HG02884 (cell line): Measurements from ENCODE around the gene TMTC3.
"Not testable (repeated sequence)": the region's sequence is repeated elsewhere in the genome, so short reads cannot be mapped to it uniquely, and the experiment has no call there.

Source experiments
- ATAC-seq: cut with Tn5 transposase; IDR thresholded peaks from one replicate; pipeline ENCODE4 v1.9.1; 2021; ENCODE audit warnings: mild to moderate bottlenecking, moderate library complexity; ENCODE audit not compliant: unreplicated experiment

TMTC3 gene

GRCh38 chr12:88163371-88163770 is 21.3 kb downstream of the TMTC3 start:
- ATAC-seq = no peak

- no peak for ATAC-seq
Observed at GRCh38 chr12:88166179-88166578, 24.1 kb downstream of the TMTC3 start.

DNA sequence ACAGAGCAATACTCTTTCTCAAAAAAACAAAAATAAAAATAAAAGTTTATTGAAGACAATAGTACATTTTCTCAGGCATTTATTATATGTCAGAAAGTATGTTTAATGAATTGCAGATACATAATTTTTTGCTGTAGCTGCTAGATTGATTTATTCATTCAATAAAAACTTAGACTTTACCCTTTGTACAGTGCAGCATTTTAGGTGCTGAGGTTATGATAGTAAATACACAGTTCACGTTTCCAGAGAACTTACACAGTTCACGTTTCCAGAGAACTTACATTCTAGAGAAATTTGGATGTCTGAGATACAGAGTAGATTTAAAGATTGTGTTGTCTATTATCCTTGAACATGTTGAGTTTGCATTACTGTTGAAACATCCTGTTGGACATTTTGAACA is 25.3 kb downstream of the TMTC3 start:
- no peak for ATAC-seq

DNA sequence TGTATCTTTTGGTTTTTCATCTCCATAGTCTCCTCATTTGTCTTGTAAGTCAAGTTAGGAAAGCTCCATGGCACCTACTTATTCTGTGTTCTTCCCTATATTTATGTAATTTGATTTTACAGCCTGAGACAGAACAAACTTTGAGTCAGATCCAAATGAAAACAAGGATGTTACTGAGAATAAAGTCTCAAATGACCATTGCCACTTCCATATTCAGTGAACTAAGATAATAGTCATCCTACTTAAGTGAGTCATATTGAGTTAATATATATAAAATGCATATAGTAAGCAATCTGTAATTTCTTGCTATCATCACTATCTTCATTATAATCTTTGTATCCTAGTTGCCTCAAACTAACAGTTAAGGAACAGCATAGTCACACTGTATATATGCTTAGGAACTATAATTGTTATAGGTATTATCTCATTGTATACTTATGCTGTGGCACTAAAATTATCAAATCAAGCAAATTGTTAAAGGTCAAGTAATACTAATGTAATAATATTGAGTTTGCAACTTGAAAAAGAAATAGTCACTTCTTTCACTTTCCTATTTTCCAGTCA is 30.8 kb downstream of the TMTC3 start:
- no peak for ATAC-seq

DNA sequence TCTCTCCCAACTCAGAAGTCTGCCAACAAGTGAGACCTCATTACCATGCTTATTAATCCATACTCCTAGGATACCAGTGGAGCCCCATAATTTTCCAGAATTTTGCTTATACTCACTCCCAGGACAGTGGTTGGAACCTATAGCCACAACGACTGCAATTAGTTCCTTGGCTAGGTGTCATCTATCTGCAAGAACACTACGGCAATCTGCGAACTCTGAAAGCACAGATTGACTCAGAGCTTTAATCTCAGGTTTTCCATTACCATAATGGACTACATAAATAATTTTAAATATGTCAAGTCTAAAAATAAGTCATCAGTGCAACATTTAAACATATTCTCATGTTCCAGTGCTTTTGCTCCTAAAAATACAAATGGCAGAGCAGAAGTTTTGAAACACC is 33.4 kb downstream of the TMTC3 start:
- ATAC-seq = no peak

GRCh38 chr12:88179436-88180014 is 37.4 kb downstream of the TMTC3 start:
- no peak for ATAC-seq

DNA sequence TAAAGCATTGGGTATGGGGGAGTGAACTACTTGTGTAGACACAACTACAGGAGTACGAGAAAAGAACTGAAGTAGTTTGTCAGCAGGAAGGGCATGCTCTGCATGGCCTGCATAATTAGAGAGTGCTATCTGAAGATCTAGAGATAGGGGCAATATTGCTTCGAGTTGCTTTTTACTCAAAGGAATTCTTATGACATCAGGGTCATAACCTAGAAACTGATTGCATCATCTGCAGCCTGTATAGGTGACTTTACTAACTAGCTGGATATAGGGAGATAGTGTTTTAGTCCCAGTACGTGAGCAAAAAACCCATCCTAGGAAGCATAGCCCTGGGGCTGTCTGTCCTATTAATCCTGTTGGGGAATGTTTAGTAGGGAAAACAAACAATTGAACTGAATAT is 39.8 kb downstream of the TMTC3 start:
- ATAC-seq = no peak

DNA sequence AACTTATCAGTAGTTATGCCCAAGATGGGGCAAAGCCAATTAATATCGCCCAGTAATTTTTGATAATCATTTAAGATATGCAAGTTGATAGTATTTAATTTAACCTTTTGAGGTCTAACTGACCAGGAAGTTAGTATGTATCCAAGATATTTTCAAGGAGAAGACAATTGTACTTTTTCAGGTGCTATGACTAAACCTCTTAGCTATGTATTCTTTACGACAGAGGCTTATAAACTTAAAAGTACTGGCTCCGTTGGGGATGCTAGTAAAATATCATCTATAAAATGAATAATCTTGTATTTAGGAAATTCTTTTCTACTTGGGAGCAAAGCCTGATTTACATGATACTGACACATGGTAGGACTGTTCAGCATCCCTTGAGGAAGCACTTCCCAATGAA is 40.3 kb downstream of the TMTC3 start:
- no peak for ATAC-seq

- ATAC-seq = no peak
Observed at GRCh38 chr12:88184196-88184595, 42.1 kb downstream of the TMTC3 start.

DNA sequence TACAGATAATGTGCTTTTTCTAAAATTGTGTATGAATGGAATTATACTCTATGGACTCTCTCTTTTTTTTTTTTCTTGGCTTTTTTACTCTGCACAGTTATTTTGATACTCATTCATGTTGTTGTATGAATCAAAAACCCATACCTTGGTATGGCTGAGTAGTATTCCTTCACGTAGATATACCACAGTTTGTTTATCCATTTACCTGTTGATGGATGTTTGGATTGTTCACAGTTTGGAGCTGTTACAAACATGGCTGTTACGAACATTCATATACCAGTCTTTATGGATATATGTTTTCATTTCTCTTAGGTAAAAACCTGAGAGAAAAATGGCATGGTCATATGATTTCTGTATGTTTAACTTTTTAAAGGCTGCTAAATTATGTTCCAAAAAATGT is 43.2 kb downstream of the TMTC3 start:
- ATAC-seq = no peak

GRCh38 chr12:88185988-88186387 is 43.9 kb downstream of the TMTC3 start:
- peak; percentile 89 for ATAC-seq

DNA sequence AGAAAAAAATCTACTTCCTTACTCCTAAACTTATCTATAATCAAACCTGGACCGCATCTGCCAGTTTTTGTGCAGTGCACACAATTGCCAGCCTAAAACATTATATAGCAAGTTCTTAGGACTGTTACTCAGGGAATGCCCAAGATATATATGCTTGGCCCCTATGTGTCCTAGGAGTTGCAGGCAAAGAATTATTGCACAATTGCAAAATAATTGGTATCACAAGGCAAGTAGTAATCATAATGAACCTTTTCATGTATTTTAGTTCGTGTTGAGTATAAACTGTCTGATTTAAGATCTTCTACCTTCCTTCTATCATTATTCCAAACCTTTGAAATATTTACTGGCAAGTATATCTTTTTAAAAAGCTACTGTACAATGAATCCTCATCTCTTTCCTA is 45.5 kb downstream of the TMTC3 start:
- no peak for ATAC-seq

GRCh38 chr12:88188180-88188579 is 46.1 kb downstream of the TMTC3 start:
- ATAC-seq = no peak

GRCh38 chr12:88192426-88192825 is 50.3 kb downstream of the TMTC3 start:
- ATAC-seq = no peak

GRCh38 chr12:88194868-88195267 is 52.8 kb downstream of the TMTC3 start:
- ATAC-seq = no peak

DNA sequence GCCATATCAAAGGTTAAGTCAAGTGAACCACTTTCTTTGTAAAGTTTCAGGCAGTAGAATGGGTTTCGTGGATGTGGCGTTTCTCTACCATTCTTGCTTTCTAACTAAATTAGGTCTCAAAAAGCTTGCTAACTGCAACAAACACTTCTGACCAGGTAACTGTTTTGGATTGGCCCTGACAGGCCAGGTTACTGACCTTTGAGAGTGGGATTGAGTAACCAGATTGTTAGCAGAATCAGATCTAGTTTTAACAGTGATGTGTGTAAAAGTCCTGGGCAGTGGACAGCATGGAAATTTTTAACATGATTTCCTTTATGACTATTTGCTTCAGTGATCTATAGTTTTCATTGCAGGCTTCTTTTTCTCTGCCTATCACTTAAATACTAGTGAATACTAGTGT is 57.9 kb downstream of the TMTC3 start:
- no peak for ATAC-seq

DNA sequence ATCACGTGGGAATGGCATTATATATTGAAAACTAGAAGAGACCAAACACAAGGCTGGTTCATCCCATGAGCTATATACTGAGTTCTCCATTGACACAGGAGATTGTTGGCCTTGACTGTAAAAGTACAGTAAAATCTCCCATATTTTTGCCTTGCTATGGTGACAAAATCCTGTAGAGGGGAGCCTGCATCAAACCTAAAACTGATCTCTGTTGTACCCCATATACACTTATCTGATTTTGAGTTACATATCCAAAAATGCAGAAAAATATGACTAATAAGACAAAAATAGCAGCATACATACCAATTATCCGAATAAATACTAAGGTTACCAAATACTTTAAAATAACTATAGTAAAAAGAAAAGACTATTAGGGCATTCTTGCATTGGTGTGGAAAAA is 60.4 kb downstream of the TMTC3 start:
- no peak for ATAC-seq

DNA sequence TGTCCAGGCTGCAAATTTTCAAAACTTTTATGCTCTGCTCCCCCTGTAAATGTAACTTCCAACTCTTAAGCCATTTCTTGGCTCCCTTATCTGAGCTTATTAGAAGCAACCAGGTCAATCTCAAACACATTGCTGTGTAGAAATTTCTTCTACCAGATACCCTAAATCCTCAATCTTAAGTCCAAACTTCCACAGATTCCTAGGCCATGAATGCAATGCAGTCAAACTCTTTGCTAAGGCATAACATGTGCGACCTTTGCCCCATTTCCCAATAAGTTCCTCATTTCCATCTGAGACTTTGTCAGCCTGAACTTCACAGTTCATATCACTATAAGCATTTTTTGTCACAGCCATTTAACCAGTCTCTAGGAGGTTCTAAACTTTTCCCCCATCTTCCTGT is 64.5 kb downstream of the TMTC3 start:
- ATAC-seq = no peak

DNA sequence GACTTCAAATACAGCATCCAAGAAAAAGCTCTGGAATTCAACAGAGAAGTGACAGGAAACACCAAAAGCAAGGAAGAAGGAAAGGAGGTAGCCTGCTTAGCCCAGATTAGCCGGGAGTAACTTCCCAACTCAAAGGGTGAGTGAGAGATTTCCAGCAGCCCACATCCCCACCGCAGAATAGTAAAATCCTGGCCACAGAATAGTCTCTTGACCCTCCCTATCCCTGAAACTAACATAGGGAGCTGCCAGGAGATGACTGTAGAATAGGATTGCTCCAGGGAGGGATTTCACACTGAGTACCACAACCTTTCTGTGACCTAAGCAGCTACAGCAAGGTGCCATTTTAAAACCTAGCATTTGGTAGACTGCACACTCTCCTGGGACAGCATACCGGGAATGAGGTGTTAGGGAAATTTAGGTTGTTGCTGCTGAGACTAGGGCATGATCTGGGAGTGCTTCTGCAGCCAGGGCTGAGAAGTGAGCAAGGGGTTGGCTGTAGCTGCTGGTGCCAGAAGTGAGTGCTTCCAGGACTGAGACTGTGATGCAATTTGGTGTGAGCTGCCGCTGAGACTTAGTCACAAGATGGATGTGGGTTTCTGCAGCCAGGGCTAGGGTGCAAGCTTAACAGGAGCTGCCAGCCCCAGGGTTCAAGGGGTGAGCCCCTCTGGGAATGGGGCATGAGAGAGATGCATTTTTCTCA is 66.0 kb downstream of the TMTC3 start:
- ATAC-seq = no peak

GRCh38 chr12:88208661-88209060 is 66.6 kb downstream of the TMTC3 start:
- ATAC-seq = no peak

DNA sequence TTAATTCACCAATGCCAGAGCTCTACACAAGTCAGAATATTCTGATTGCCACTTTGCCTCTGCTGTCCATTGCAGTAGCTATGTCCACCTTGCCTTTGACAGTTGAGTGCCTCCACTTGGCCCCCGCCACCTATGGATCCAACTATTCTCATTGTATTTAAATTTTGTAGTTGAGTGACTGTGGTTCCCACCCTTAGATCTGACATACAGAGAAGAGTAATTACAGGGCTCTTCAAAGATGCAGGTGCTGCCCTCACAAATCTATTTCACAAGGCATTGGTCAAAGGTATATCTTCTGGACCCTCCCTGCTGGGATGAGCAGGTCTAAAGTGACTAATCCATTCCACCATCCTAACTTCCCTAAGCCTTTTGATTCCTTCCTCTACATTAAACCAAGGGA is 68.2 kb downstream of the TMTC3 start:
- ATAC-seq = not testable (repeated sequence)

DNA sequence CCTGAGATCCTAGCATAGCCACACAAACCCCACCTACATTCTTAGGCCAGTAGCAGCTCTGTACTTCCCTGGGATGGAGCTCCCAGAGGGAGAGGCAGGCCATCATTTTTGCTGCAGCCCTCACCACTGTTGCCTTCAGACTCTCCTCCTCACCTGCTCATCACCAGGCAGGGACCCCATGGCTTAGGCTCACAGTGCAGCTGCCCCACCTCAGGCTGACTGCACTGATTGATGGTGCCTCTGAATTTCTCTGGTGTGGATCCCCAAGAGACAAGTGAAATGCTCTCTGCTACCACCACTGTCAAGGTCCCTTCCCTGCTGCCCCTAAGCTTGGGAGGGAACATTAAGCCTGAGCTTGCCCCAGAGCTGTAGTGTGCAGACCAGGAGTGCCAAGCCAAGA is 76.2 kb downstream of the TMTC3 start:
- no peak for ATAC-seq

DNA sequence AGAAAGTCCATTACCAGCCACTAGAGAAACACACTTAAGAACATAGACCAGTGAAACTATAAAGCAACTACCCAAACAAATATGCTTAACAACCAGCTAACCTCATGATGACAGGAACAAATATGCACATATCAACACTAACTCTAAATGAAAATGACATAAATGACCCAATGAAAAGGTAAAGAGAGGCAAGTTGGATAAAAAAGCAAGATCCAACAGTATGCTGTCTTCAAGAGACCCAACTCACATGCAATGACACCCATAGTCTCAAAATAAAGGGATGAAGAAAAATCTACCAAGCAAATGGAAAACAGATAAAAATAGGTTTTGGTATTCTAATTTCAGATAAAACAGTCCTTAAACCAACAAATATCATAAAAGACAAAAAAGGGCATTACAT is 77.8 kb downstream of the TMTC3 start:
- no peak for ATAC-seq
